ENCODE results near the gene RFNG. TPM values are rescaled to one million over a fixed set of nuclear protein-coding genes. Genes with fewer than 3 reads are reported as not detected.

RFNG gene
- total RNA-seq, 2 experiments from 2014 or later = 17.6 to 18.0 TPM

DNA sequence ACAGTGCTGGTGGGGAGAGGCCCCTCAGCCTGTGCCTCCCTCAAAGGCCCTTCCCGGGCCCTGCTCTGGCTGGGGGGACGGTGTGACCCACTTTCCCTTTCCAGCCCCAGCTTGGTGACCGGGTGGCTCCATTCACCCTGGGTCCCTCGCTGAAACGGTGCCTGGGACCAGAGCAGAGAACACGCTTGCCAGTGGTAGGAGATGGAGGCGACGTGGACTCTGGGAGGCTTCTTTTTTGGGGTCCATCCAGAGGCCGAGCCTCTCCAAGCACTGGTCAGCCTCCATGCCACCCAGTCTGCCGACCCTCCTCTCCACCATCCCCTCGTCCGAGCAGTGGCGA is 36.7 kb downstream of the RFNG start:
- Mint-ChIP-seq H3K4me3 (no peak overlapping the region), H3K27me3 (ENCODE audit: low read depth) (no peaks in the 10 kb centered on the region), H3K36me3 (ENCODE audit: low read depth) (peaks cover 5% of the 10 kb centered on the region), H3K27ac (no peak overlapping the region), H3K4me1 (ENCODE audit: low read depth) (no peaks in the 10 kb centered on the region), H3K9me3 (no peaks in the 10 kb centered on the region)
- intact Hi-C loops (cut with micrococcal nuclease) = no loop called here
- no peak for DNase-seq
- CTCF ChIA-PET = no interaction called here

DNA sequence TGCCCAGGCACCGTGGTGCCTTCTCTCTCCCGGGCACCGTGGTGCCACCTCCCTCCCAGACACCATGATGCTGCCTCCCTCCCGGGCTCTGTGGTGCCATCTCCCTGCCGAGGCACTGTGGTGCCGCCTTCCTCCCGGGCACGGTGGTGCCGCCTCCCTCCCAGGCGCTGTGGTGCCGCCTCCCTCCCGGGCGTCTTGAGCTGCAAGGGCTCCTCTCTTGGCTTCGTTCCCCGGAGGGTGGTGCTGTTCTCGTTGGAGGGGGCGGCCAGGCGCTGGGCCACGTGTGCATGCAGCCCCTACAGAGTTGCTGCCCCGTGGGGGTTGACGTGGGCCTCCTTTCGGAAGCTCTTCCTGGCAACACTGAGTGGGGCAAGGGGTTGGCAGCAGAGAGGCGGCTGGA is 37.2 kb downstream of the RFNG start:
- Mint-ChIP-seq H3K27ac (no peak overlapping the region), H3K9me3 (no peaks in the 10 kb centered on the region), H3K27me3 (ENCODE audit: low read depth) (no peaks in the 10 kb centered on the region), H3K4me1 (ENCODE audit: low read depth) (no peaks in the 10 kb centered on the region), H3K4me3 (no peak overlapping the region), H3K36me3 (ENCODE audit: low read depth) (peaks cover 5% of the 10 kb centered on the region)
- intact Hi-C loops (cut with micrococcal nuclease) = no loop called here
- CTCF ChIA-PET = no interaction called here
- DNase-seq = no peak

DNA sequence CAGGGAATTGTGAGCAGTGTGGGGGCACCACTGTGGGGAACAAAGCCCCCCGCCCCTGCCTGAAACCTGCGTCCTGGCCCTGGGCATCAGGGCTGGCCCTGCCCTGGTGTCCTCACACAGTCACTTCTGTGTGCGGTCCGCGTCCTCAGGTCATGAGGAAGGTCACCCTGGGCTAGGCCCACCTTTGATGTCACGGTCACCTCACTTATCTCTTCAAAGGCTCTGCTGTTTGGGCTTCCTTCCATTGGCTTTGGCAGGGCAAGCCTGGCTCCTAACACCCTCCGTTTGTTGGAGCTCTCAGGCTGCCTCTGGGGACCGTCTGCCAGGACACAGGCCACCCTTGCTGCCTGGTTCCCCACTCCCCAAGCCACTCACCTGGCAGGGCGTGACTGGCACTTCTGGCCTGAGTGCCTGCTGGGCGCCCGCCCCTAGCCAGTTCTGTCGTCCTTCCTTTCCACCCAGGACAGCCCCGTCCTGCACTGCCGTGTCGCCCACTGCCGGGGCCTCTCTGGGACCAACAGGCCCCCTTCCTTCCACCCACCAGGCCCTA is 37.8 kb downstream of the RFNG start:
- Mint-ChIP-seq H3K4me1 (ENCODE audit: low read depth) (no peaks in the 10 kb centered on the region), H3K27me3 (ENCODE audit: low read depth) (no peaks in the 10 kb centered on the region), H3K4me3 (no peak overlapping the region), H3K9me3 (no peaks in the 10 kb centered on the region), H3K27ac (no peak overlapping the region), H3K36me3 (ENCODE audit: low read depth) (peaks cover 3% of the 10 kb centered on the region)
- no peak for DNase-seq
- intact Hi-C loops (cut with micrococcal nuclease) = no loop called here
- CTCF ChIA-PET = interaction anchor here (1.2 to 1.3 kb wide), 2 partner anchors 8 to 10 kb away, joined by 3 read pairs; partner anchors contain the start of gene CENPX

DNA sequence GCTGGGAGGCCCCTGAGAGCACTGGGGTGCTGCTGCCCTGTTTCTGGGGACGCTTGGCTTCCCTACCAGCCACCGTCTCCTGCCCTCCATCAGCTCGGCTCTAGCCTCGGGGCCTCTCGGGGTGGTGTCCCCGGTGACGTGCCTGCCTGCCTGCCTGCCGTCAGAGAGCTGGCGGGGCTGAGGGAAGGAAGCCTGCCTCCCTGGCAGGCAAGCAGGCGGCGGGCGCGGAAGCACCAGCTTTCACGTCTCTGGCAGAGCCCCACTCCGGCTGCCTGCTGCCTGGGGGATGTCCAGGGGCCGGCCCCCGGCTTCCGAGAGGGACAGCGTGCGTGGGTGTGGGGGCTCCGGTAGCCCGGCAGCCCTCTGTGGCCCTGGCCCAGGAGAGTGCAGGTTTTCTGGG is 38.3 kb downstream of the RFNG start:
- H3K4me1 Mint-ChIP-seq (ENCODE audit: low read depth) = no peaks in the 10 kb centered on the region
- CTCF ChIA-PET = interaction anchor here (1.2 to 1.3 kb wide), 2 partner anchors 9 to 10 kb away, joined by 3 read pairs; partner anchors contain the start of gene CENPX
- intact Hi-C loops (cut with micrococcal nuclease) = no loop called here
- no peaks in the 10 kb centered on the region for H3K36me3 Mint-ChIP-seq (ENCODE audit: low read depth)
- DNase-seq = no peak
- H3K9me3 Mint-ChIP-seq = no peaks in the 10 kb centered on the region
- no peak overlapping the region for H3K4me3 Mint-ChIP-seq
- no peak overlapping the region for H3K27ac Mint-ChIP-seq
- H3K27me3 Mint-ChIP-seq (ENCODE audit: low read depth) = no peaks in the 10 kb centered on the region

DNA sequence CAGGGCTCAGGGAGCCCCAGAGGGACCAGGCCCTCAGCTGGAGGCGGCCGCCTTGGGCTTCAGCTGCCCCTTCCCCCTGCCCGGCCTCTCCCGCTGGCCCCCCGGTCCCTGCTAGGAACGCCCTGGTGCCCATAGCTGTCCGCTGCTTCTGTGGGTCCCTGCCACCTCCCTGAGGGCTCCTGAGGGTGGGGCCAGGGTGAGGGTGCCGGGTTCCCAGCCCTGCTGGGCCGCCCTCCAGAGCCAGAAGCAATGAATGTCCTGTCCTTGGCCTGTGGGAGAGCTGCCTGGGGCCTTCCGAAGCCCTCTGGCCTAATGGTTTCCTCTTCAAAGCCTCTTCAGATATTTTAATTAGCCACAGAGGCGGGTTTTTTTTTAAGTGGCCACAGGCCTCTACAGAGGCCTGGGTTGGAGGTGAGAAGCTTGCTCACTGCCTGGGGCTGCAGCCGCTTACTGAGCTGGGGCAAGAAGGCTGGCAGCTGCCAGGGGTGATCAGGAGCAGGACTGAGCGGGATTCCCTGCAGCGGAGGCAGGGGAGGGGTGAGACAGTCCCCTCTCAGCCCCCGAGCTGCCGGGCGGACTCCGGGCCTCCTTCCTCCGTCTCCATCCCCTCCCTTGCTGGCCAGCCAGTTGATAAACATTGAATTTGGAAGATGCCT is 38.8 kb downstream of the RFNG start:
- intact Hi-C loops (cut with micrococcal nuclease) = no loop called here
- Mint-ChIP-seq H3K27me3 (ENCODE audit: low read depth) (no peaks in the 10 kb centered on the region), H3K9me3 (no peaks in the 10 kb centered on the region), H3K36me3 (ENCODE audit: low read depth) (no peaks in the 10 kb centered on the region), H3K4me1 (ENCODE audit: low read depth) (no peaks in the 10 kb centered on the region), H3K27ac (no peak overlapping the region), H3K4me3 (no peak overlapping the region)
- CTCF ChIA-PET = interaction anchor here (0.6 to 1.3 kb wide), 4 partner anchors 9 to 17 kb away, joined by 3 to 6 read pairs (median 4); partner anchors contain the start of gene CENPX
- DNase-seq = no peak

DNA sequence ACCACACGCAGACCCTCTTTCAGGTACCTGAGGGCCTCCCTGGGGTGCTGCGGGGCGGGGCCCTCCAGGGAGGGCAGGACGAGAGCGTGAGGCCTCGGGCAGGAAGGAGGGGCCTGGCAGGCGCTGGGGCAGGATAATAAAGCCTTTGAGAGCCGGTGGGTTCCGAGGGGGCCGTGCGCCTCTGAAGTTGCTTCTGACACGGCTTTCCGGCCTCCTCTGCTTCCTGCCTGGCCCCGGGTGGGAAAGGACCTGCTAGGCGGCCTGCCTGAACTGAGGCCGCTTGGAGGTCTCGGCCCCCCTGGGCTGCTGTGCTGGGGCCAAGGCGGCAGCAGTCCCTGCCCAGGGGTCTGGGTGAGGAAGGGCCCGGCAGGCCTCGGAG is 39.4 kb downstream of the RFNG start:
- DNase-seq = no peak
- CTCF ChIA-PET = interaction anchor here (0.6 to 0.9 kb wide), 2 partner anchors 10 to 17 kb away, joined by 5 to 6 read pairs; no protein-coding TSS in a partner anchor
- Mint-ChIP-seq H3K27me3 (ENCODE audit: low read depth) (no peaks in the 10 kb centered on the region), H3K9me3 (no peaks in the 10 kb centered on the region), H3K4me1 (ENCODE audit: low read depth) (no peaks in the 10 kb centered on the region), H3K27ac (no peak overlapping the region), H3K36me3 (ENCODE audit: low read depth) (no peaks in the 10 kb centered on the region), H3K4me3 (no peak overlapping the region)
- intact Hi-C loops (cut with micrococcal nuclease) = no loop called here

DNA sequence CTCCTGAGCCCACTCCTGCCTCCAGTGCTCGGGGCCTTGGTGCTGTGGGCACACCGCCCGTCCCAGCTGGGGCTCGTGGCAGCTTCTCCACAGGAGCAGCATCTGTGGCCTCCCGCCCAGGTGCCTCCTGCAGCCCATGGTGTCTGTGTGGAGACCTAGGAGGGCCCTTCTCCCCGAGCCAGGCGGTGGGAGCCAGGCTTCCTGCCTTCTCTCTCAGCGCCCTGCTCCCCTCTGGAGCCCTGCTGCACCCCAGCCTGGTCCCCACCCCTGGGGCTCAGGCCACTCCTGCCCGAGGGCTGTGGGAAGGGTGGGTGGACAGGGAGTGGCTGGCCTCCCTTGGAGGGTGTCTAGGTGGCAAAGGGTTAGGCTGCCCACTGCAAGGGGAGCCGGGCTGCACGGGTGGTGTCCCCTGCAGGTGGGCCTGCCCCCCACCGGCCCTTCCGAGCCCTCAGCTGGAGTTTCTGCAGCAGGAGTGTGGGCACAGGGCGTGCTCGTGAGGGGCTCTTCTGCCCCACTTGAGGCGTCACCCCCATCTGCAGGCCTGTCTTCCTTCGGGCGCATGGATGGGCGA is 39.9 kb downstream of the RFNG start:
- Mint-ChIP-seq H3K27ac (no peak overlapping the region), H3K9me3 (no peaks in the 10 kb centered on the region), H3K4me3 (no peak overlapping the region), H3K27me3 (ENCODE audit: low read depth) (no peaks in the 10 kb centered on the region), H3K36me3 (ENCODE audit: low read depth) (no peaks in the 10 kb centered on the region), H3K4me1 (ENCODE audit: low read depth) (no peaks in the 10 kb centered on the region)
- CTCF ChIA-PET = interaction anchor here (0.9 kb wide), 1 partner anchor 18 kb away, joined by 5 read pairs; no protein-coding TSS in a partner anchor
- intact Hi-C loops (cut with micrococcal nuclease) = no loop called here
- no peak for DNase-seq

DNA sequence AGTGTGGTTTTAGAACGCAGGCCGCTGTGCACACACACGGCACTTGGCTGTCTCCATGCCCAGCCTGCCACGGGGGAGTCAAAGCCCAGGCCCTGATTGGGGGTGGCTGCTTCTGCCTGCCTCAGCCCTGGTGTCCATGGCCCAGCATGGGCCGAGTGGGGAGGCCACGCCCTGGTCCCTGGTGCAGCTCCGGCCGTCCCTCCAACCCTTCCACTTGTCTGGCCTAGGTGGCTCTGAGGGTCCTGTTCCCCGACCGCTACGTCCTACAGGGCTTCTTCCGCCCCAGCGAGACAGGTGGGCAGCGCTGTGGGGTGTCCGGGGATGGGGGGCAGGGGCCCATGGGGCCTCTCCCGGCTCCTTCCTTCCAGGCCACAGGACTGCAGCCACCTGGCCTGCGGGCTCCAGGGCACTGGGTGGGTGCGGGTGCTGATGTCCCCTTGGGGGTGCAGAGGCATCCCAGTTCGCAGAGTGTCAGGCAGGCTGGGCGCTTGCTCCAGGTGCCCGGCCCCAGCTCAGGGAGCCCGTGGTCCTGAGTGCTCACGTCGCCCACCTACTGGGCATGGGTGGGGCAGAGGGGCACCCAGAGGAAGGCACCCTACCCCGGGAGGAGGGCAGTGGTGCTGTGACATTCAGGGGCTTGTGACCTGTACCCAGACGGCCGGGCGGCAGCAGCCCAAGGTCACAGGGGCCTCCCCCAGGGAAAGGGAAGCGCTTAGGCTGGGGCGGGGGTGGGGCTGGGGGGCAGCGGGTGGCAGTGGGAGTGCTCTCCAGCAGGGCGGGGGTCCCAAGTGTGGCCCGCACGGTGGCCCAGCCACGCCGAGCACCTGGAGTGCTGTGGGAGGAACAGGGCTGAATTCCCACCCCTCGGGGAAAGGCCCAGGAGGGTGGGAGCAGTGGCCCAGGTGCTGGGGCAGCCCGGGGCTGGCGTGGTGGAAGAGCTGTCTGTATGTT is 40.8 kb downstream of the RFNG start:
- Mint-ChIP-seq H3K9me3 (no peaks in the 10 kb centered on the region), H3K4me1 (ENCODE audit: low read depth) (no peaks in the 10 kb centered on the region), H3K27ac (no peak overlapping the region), H3K4me3 (no peak overlapping the region), H3K36me3 (ENCODE audit: low read depth) (no peaks in the 10 kb centered on the region), H3K27me3 (ENCODE audit: low read depth) (no peaks in the 10 kb centered on the region)
- CTCF ChIA-PET = no interaction called here
- DNase-seq = no peak
- intact Hi-C loops (cut with micrococcal nuclease) = no loop called here

DNA sequence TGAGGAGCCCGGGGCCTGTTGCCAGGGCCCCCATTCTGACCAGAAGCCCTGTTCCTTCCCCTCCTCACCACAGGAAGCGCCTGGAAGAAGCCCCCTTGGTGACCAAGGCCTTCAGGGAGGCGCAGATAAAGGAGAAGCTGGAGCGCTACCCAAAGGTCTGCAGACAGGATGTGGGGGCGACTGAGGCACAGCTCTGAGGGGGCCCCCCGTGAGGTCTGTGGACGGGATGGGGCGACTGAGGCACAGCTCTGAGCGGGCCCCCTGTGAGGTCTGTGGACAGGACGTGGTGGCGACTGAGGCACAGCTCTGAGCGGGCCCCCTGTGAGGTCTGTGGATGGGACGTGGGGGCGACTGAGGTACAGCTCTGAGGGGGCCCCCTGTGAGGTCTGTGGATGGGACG is 42.2 kb downstream of the RFNG start:
- DNase-seq = no peak
- Mint-ChIP-seq H3K9me3 (no peaks in the 10 kb centered on the region), H3K27ac (no peak overlapping the region), H3K4me1 (ENCODE audit: low read depth) (no peaks in the 10 kb centered on the region), H3K36me3 (ENCODE audit: low read depth) (no peaks in the 10 kb centered on the region), H3K4me3 (no peak overlapping the region), H3K27me3 (ENCODE audit: low read depth) (no peaks in the 10 kb centered on the region)
- CTCF ChIA-PET = interaction anchor here (1.0 kb wide), 1 partner anchor 11 kb away, joined by 4 read pairs; no protein-coding TSS in a partner anchor
- intact Hi-C loops (cut with micrococcal nuclease) = no loop called here

DNA sequence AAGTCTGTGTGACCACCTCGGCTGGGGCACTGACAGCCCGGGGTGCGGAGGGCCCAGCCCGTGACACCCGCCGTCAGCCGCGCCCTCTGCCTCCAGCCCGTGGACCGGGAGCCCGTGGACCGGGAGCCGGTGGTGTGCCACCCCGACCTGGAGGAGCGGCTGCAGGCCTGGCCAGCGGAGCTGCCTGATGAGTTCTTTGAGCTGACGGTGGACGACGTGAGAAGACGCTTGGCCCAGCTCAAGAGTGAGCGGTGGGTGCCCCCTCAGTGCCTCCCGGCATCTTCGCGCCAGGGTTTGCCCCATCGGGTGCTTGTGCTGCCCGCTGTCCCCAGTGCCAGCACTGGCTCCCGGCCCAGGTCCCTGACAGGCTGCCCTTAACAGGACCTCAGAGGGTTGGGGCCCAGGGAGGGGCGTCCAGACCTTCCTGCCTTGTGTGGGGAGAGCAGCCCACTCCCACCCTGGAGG is 42.6 kb downstream of the RFNG start:
- DNase-seq = no peak
- Mint-ChIP-seq H3K9me3 (no peaks in the 10 kb centered on the region), H3K27ac (no peak overlapping the region), H3K36me3 (ENCODE audit: low read depth) (no peaks in the 10 kb centered on the region), H3K27me3 (ENCODE audit: low read depth) (no peaks in the 10 kb centered on the region), H3K4me3 (no peak overlapping the region), H3K4me1 (ENCODE audit: low read depth) (no peaks in the 10 kb centered on the region)
- CTCF ChIA-PET = interaction anchor here (1.0 kb wide), 1 partner anchor 11 kb away, joined by 4 read pairs; no protein-coding TSS in a partner anchor
- intact Hi-C loops (cut with micrococcal nuclease) = no loop called here

DNA sequence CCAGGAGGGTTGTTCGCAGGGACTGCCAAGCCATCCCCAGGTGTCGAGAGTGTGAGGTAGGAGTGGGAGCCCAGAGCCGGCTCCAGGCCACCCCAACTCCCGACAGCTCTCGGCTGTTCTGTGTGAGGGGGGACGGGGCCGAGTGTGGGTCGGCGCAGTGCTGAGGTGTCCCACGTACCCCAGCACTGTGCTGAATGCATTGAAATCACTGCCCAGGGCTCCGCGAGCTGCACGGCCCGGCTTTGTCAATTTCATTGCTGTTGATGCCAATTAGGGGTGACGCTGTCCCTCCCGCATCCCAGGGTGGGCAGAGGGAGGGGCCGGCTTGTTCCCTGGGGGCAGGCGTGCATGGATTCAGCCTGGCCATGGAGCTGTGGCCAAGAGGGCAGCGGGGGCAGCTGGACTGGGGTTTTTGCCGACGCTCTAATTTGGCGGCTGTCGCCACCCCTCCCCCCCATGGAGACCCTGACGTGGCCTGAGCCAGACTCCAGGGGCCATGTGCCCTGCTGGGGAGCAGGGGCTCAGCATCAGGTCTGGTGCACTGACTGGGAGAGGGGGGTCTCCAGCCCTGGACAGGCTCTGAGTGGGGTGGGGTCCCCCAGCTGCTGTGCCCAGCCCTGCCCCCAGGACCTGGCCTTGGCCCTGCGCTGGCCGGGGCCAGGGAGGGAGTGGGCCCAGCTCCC is 43.2 kb downstream of the RFNG start:
- intact Hi-C loops (cut with micrococcal nuclease) = no loop called here
- H3K36me3 Mint-ChIP-seq (ENCODE audit: low read depth) = no peaks in the 10 kb centered on the region
- DNase-seq = no peak
- H3K4me3 Mint-ChIP-seq = no peak overlapping the region
- no peaks in the 10 kb centered on the region for H3K4me1 Mint-ChIP-seq (ENCODE audit: low read depth)
- no peaks in the 10 kb centered on the region for H3K27me3 Mint-ChIP-seq (ENCODE audit: low read depth)
- no peaks in the 10 kb centered on the region for H3K9me3 Mint-ChIP-seq
- CTCF ChIA-PET = no interaction called here
- H3K27ac Mint-ChIP-seq = no peak overlapping the region
